H9 (cell line): Measurements from ENCODE around the gene LBHD2. TPM values are rescaled to one million over a fixed set of nuclear protein-coding genes. Genes with fewer than 3 reads are reported as not detected.
A peak's percentile ranks its signal among the peaks of the same experiment; 100 is the strongest.

Experiments used
- DNase-seq: peaks from one replicate; pipeline ENCODE4 v3.0.0-alpha.2; 2017
- H2AFZ ChIP-seq: one replicate; pipeline ENCODE4 v1.6.1; 2013; ENCODE audit warnings: mild to moderate bottlenecking, low read length, control low read depth, moderate library complexity
- H2AK5ac ChIP-seq: 2 replicates; pipeline ENCODE4 v1.6.1; 2013; ENCODE audit warnings: low read length, control low read depth, mixed read lengths; ENCODE audit not compliant: insufficient read length
- H2BK120ac ChIP-seq: one replicate; pipeline ENCODE4 v1.6.1; 2013; ENCODE audit warnings: low read depth, mild to moderate bottlenecking, low read length, control low read depth, inconsistent platforms; ENCODE audit not compliant: poor library complexity, severe bottlenecking
- H2BK12ac ChIP-seq: 2 replicates; pipeline ENCODE4 v1.6.1; 2013; ENCODE audit warnings: low read length, control low read depth, mixed read lengths, low read depth; ENCODE audit not compliant: insufficient read length
- H2BK15ac ChIP-seq: 2 replicates; pipeline ENCODE4 v1.6.1; 2013; ENCODE audit warnings: low read depth, low read length, control low read depth
- H2BK20ac ChIP-seq: one replicate; pipeline ENCODE4 v1.6.1; 2013; ENCODE audit warnings: low read depth, mild to moderate bottlenecking, low read length, control low read depth, inconsistent platforms; ENCODE audit not compliant: poor library complexity, severe bottlenecking
- H2BK5ac ChIP-seq: 2 replicates; pipeline ENCODE4 v1.6.1; 2013; ENCODE audit warnings: low read length, control low read depth, mixed read lengths; ENCODE audit not compliant: insufficient read length
- H3K14ac ChIP-seq: 2 replicates; pipeline ENCODE4 v1.6.1; 2013; ENCODE audit warnings: low read length, control low read depth; ENCODE audit not compliant: insufficient read depth
- H3K18ac ChIP-seq: 2 replicates; pipeline ENCODE4 v1.6.1; 2013; ENCODE audit warnings: low read depth, mild to moderate bottlenecking, mixed read lengths, low read length, control low read depth; ENCODE audit not compliant: insufficient read length
- H3K23ac ChIP-seq: 2 replicates; pipeline ENCODE4 v1.6.1; 2013; ENCODE audit warnings: low read length, control low read depth, mixed read lengths, low read depth; ENCODE audit not compliant: insufficient read length
- H3K23me2 ChIP-seq: 2 replicates; pipeline ENCODE4 v1.6.1; 2013; ENCODE audit warnings: low read depth, mild to moderate bottlenecking, mixed read lengths, low read length, control low read depth; ENCODE audit not compliant: insufficient read length, poor library complexity, severe bottlenecking
- H3K27ac ChIP-seq: 2 replicates; pipeline ENCODE4 v1.5.1; 2013; ENCODE audit warnings: low read length, control low read depth, mixed read lengths, low read depth; ENCODE audit not compliant: insufficient read length
- H3K27me3 ChIP-seq: 2 replicates; pipeline ENCODE4 v1.6.1; 2013; ENCODE audit warnings: low read length, control low read depth, inconsistent platforms; ENCODE audit not compliant: insufficient read depth
- H3K4ac ChIP-seq: 2 replicates; pipeline ENCODE4 v1.6.1; 2013; ENCODE audit warnings: low read depth, mild to moderate bottlenecking, control low read depth, inconsistent platforms, low read length, moderate library complexity
- H3K4me1 ChIP-seq: 2 replicates; pipeline ENCODE4 v1.6.1; 2013; ENCODE audit warnings: low read length, control low read depth, inconsistent platforms; ENCODE audit not compliant: insufficient read depth
- H3K4me2 ChIP-seq: 2 replicates; pipeline ENCODE4 v1.6.1; 2013; ENCODE audit warnings: low read length, control low read depth, mixed read lengths; ENCODE audit not compliant: insufficient read length, insufficient read depth
- H3K56ac ChIP-seq: 2 replicates; pipeline ENCODE4 v1.6.1; 2013; ENCODE audit warnings: low read depth, mild to moderate bottlenecking, mixed read lengths, low read length, control low read depth; ENCODE audit not compliant: insufficient read length
- H3K79me1 ChIP-seq: 2 replicates; pipeline ENCODE4 v1.6.1; 2013; ENCODE audit warnings: low read depth, mild to moderate bottlenecking, moderate library complexity, low read length, control low read depth, inconsistent platforms; ENCODE audit not compliant: insufficient read depth, poor library complexity, severe bottlenecking
- H3K79me2 ChIP-seq: 2 replicates; pipeline ENCODE4 v1.6.1; 2013; ENCODE audit warnings: low read length, control low read depth, inconsistent platforms; ENCODE audit not compliant: insufficient read depth
- H3K9ac ChIP-seq: 2 replicates; pipeline ENCODE4 v1.6.1; 2013; ENCODE audit warnings: low read length, control low read depth, mixed read lengths; ENCODE audit not compliant: insufficient read length; ENCODE audit errors: extremely low read depth
- H3K9me3 ChIP-seq: one replicate; pipeline ENCODE4 v1.6.1; 2013; ENCODE audit warnings: low read depth, low read length, inconsistent platforms; ENCODE audit not compliant: control insufficient read depth
- H3T11ph ChIP-seq: one replicate; pipeline ENCODE4 v1.6.1; 2013; ENCODE audit warnings: mild to moderate bottlenecking, low read length, control low read depth, inconsistent platforms
- H4K20me1 ChIP-seq: one replicate; pipeline ENCODE4 v1.6.1; 2013; ENCODE audit not compliant: control insufficient read depth, insufficient read length, insufficient read depth
- H4K5ac ChIP-seq: 2 replicates; pipeline ENCODE4 v1.6.1; 2013; ENCODE audit warnings: low read depth, mild to moderate bottlenecking, mixed read lengths, low read length, control low read depth; ENCODE audit not compliant: insufficient read length
- H4K8ac ChIP-seq: replicated peaks from 2 replicates; pipeline ENCODE4 v1.6.1; 2013; ENCODE audit warnings: low read length, control low read depth, mixed read lengths, low read depth; ENCODE audit not compliant: insufficient read length
- H4K91ac ChIP-seq: 2 replicates; pipeline ENCODE4 v1.6.1; 2013; ENCODE audit warnings: low read depth, mild to moderate bottlenecking, moderate library complexity, mixed read lengths, low read length, control low read depth; ENCODE audit not compliant: insufficient read length
- H3K27ac Mint-ChIP-seq, 3 experiments: 2 replicates in 2 of 3; 3 replicates in 1 of 3; pipeline ENCODE4 v1.8.0; 2020 to 2021; ENCODE audit warnings: mixed read lengths in 3 of 3, mild to moderate bottlenecking in 1 of 3, moderate library complexity in 1 of 3
- H3K27me3 Mint-ChIP-seq: 2 replicates; pipeline ENCODE4 v1.8.0; 2021; ENCODE audit warnings: low read depth, mild to moderate bottlenecking, moderate library complexity, mixed read lengths
- H3K36me3 Mint-ChIP-seq, 3 experiments: 2 replicates in 2 of 3; 3 replicates in 1 of 3; pipeline ENCODE4 v1.8.0; 2020 to 2021; ENCODE audit warnings: low read depth in 3 of 3, mixed read lengths in 3 of 3; ENCODE audit not compliant: insufficient read depth in 1 of 3
- H3K4me1 Mint-ChIP-seq, 2 experiments: 2 replicates each; pipeline ENCODE4 v1.8.0; 2020; ENCODE audit warnings: mixed read lengths in 2 of 2
- H3K4me3 Mint-ChIP-seq, 2 experiments: 2 replicates in 1 of 2; 3 replicates in 1 of 2; pipeline ENCODE4 v1.8.0; 2020 to 2021; ENCODE audit warnings: mild to moderate bottlenecking in 2 of 2, mixed read lengths in 2 of 2, moderate library complexity in 1 of 2
- H3K9me3 Mint-ChIP-seq, 2 experiments: 2 replicates in 1 of 2; 3 replicates in 1 of 2; pipeline ENCODE4 v1.8.0; 2020; ENCODE audit warnings: mild to moderate bottlenecking in 2 of 2, mixed read lengths in 2 of 2, moderate library complexity in 1 of 2
- WGBS: extraction: QIAGEN DNeasy Blood & Tissue Kit; methylation state at CpG from one replicate; pipeline ENCODE4 v1.1.7; 2013; ENCODE audit warnings: missing lambda C conversion rate, low lambda C conversion rate, mixed read lengths; ENCODE audit not compliant: insufficient read length; ENCODE audit errors: extremely low coverage; 5-methylcytosine and 5-hydroxymethylcytosine counted together
- total RNA-seq: library from RNA; stranded (reverse); gene quantifications from 2 replicates; pipeline ENCODE4 v1.2.1, GENCODE V29; 2021
- TF ChIP-seq, protein P1 (sequence below): fragments of 200-600 bp; sonication (generic); conservative IDR thresholded peaks from 3 replicates; pipeline ENCODE4 v1.8.0; 2021; ENCODE audit warnings: antibody characterized with exemption, mild to moderate bottlenecking

The LBHD2 gene
- total RNA-seq, 1 experiment from 2014 or later = not detected

DNA sequence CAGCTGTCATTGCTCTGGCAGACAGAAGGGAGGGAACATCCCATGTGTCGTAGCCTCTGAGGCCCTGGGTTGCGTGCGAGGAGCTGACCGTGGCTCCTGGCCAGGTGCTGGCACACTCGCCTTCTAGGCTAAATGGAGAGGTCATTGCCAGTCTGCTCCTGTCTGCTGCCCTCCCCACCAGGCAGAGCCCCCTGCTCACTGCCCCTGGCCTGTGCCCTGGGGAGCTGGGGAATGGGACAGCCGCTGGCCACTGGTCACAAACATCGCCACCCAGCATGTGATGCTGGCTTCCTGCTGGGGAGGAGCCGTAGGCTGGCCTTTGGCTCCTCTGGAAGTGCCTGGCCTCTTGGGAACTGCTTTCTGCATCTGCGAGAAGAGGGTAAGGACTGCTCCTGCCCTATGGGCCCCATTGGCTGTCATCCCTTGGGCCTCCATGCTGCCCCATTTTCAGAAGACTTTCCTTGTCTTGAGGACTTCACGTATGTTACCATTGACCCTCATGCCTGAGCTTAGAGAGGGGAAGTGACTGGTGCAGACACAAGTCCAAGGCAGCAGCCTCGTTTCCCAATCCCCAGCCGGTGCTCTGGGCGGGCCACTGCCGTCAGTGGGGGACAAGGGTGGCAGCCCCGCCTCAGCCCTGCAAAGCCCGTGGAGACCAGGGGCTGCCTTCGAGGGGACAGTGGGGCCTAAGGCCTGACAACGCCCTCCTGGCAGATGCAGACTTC is 37.3 kb downstream of the LBHD2 start:
- Histone ChIP-seq H2BK12ac (no peak overlapping the region), H4K8ac (no peak overlapping the region), H3K23ac (no peak overlapping the region), H3K79me2 (no peaks in the 10 kb centered on the region), H3K14ac (no peak overlapping the region; the same call in 1 of the 2 replicates), H4K20me1 (peaks cover 5% of the 10 kb centered on the region), H3K4ac (no peak overlapping the region), H2BK20ac (no peak overlapping the region), H3K18ac (no peak overlapping the region), H3K4me1 (peaks cover 4% of the 10 kb centered on the region; the same call in 1 of the 2 replicates), H2BK5ac (no peak overlapping the region), H3K27ac (no peak overlapping the region), H3K27me3 (no peaks in the 10 kb centered on the region), H2AFZ (no peak overlapping the region), H3K9ac (no peak overlapping the region), H4K91ac (no peak overlapping the region), H2AK5ac (no peak overlapping the region), H3K4me2 (no peak overlapping the region), H3K79me1 (no peaks in the 10 kb centered on the region), H2BK120ac (no peak overlapping the region), H3T11ph (no peak overlapping the region), H3K56ac (no peak overlapping the region), H3K23me2 (no peaks in the 10 kb centered on the region), H2BK15ac (no peak overlapping the region), H4K5ac (no peak overlapping the region), H3K9me3 (no peaks in the 10 kb centered on the region)
- TF ChIP-seq, protein P1, sequence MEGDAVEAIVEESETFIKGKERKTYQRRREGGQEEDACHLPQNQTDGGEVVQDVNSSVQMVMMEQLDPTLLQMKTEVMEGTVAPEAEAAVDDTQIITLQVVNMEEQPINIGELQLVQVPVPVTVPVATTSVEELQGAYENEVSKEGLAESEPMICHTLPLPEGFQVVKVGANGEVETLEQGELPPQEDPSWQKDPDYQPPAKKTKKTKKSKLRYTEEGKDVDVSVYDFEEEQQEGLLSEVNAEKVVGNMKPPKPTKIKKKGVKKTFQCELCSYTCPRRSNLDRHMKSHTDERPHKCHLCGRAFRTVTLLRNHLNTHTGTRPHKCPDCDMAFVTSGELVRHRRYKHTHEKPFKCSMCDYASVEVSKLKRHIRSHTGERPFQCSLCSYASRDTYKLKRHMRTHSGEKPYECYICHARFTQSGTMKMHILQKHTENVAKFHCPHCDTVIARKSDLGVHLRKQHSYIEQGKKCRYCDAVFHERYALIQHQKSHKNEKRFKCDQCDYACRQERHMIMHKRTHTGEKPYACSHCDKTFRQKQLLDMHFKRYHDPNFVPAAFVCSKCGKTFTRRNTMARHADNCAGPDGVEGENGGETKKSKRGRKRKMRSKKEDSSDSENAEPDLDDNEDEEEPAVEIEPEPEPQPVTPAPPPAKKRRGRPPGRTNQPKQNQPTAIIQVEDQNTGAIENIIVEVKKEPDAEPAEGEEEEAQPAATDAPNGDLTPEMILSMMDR = no peak
- H3K36me3 Mint-ChIP-seq = peaks cover 0 to 3% (median 0%) of the 10 kb centered on the region in 3 experiments; a peak in 2 of 7 replicates
- H3K27ac Mint-ChIP-seq = no peak overlapping the region
- H3K27me3 Mint-ChIP-seq = peaks cover 26% of the 10 kb centered on the region
- WGBS = no CpG with 5 or more reads among the region's 18 CpGs
- no peak overlapping the region for H3K4me3 Mint-ChIP-seq
- no peaks in the 10 kb centered on the region for H3K9me3 Mint-ChIP-seq
- H3K4me1 Mint-ChIP-seq = peaks cover 17 to 21% of the 10 kb centered on the region in 2 experiments
- DNase-seq = peak; percentile 53
